Ureter (tissue), 1 donor: ENCODE measurements around the gene MRPS16. TPM values are rescaled to one million over a fixed set of nuclear protein-coding genes. Genes with fewer than 3 reads are reported as not detected.
"Not testable (repeated sequence)": the region's sequence is repeated elsewhere in the genome, so short reads cannot be mapped to it uniquely, and the experiment has no call there.

ENCODE experiments used
- DNase-seq: peaks from one replicate; pipeline ENCODE4 v3.0.0-alpha.2; 2020; ENCODE audit warnings: low spot score
- total RNA-seq: library from RNA; stranded (reverse); gene quantifications from one replicate; pipeline ENCODE4 v1.2.4, GENCODE V29; 2023
- donor health status: DM: yes; HTN: yes; CAD: no.

The MRPS16 gene
- 84.2 TPM for total RNA-seq

DNA sequence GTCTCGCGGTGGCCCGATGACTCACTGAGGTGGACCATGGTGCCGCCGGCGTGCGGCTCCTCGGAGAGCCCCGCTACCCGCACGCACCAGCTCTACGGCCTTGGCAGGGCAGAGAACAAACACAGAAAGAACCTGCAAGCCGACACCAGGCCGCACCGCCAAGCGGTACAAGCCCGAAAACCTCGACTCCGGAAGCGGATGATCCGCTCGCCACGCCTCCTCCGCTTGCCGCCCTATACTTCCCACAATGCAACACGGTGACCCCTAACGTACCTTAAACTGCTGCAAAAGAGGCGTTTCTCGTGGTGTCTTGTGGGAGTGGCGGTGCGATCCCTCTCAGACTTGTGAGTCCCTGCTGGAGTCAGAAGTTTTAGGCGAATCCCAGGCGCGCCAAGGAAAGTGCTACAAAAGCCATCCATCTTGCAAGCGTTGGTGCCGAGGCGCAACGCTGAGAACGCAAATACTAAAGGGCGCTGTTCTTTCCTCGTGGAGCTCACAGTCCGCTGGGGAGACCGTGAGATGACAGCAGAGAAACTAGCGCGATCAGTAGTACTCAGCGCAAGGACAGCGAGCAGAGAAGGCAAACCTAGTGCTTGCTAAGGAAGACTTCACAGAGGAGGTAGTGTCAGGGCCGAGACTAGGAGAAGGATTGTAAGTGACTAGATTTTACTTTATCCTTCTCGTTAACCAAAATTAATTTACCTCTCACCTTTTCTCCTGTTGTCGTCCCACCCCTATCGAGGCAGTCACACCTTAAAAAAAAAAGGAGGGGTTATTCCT, at the start of gene MRPS16:
Gene MRPS16, minus strand, starts transcription at position 200 of the 780 bp plus-strand sequence. Its CDS starts 162 bp downstream, at position 38.
- DNase-seq = peak; percentile 96

DNA sequence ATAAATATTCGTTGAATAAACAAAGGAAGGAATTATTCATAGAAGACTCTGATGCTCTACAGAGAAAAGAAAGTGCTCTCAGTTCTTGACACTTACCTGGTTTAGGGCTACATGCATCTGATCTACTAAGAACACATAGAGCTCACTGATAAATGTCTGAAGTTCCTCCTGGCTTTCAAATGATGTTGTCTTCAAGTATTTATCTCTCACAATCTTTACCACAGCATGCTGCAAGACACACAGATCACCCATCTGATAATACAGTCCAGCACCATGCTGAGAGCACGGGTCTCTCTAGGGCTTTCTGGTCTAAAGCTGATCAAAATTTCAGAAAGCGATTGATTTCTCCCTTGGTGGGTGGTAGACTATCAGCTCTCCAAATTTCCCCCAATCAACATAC, 44.5 kb upstream of the MRPS16 start:
- no peak for DNase-seq

DNA sequence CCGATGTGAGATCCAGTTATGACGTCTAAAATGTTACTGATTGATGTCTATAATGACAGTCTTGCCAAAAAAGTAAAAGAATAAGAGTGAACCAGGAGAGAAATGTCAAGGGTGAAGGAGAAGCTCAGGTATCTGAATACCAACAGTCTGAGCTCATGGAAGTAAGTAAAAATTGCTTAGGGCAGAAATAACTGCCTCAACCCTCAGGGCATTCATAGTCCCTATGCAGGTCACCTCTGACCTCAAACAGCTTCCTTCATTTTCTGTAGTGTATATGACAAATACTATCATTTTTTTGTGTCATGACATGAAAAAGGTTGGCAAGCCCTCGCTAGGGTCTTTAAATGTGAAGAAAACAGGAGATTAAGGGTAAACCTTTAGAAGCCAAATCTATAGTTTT, 41.0 kb upstream of the MRPS16 start:
- no peak for DNase-seq

DNA sequence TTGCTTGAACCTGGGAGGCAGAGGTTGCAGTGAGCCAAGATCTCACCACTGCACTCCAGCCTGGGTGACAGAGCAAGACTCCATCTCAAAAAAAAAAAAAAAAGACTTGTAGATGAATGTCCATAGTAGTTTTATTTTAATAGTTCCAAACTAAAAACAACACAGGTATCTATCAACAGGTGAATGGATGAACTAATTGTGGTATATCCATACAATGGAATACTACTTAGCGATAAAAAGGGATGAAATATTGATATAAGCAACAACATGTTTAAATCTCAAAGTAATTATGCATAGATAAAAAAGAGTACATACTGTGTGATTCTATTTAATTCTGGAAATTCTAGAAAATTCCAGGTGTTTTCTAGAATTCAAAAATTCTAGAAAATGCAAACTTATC, 37.5 kb upstream of the MRPS16 start:
- no peak for DNase-seq

DNA sequence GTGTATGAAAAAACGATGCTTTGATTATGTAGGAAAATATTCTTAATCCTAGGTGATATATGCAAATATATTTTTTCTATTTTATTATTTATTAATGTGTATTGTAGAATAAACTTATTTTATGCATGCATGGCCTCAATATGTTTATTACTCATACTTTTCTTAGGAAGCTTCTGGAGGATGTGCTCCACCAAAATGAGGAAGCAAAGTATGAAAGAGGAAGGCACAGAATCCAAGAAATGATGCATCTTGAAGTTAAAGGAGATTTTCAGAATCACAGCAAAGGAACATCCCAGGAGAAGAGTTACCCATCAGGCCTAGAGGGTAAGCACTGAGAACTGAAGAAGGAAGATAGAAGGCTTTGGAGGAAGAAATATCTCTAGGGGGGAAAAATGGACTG, 35.0 kb upstream of the MRPS16 start:
- no peak for DNase-seq

DNA sequence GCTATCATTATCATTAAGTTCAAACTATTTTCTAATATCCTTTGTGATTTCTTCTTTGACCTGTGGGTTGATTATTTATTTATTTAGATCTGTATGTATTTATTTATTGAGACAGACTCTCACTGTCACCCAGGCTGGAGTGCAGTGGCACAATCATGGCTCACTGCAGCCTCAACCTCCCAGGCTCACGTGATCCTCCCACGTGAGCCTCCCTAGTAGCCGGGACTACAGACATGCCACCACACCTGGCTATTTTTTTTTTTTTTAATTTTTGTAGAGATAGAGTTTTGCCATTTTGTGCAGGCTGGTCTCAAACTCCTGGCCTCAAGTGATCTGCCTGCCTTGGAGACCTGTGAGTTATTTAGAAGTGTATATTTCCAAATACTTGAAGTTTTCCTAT, 28.7 kb upstream of the MRPS16 start:
- no peak for DNase-seq

DNA sequence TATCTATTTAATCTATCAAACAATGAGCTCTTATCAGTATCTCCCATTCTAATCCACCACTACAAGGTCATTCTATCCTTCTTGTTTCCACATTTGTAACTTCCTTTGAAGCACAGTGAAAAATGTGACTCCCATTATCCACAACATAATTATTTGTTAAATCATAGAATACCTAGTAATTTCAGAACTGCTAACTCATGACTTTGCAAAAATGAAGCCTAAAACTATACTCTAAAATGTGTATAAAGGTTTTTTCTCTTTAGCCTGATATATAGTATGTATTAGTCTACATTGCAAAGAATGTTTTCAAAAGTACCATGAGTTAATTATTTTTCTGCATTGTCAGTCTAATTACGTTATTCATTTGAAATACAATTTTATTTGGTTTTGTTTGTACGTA, 12.0 kb upstream of the MRPS16 start:
- no peak for DNase-seq

DNA sequence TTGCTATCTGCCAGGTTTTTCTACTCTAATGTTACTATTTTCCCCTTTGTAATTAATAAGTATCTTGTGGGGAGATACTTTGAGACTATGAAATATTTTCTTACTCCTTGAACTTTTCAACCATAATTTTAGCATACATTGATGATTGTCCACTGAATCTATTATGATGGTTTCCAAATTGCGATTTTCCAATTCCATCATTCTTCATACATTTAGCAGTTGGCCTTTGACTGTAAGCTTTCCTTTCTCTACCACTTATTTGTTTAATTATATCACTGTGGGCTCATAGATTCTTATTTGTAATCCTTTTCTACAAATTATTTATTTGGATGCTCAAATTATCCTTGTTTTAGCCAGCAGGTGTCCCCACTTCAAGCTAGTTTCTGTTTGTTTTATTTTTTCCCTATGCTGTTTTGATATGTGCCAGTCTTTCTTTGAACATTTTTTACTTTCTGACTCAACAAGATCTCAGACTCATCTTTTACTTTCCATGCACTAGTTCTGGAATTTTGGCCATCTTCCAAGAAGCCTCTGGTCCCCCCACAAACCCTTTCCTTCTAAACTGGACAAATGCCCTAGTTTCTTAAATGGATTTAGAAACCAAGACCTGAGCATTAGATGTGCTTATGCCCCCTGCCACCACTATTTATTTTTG, 11.4 kb upstream of the MRPS16 start:
- no peak for DNase-seq

DNA sequence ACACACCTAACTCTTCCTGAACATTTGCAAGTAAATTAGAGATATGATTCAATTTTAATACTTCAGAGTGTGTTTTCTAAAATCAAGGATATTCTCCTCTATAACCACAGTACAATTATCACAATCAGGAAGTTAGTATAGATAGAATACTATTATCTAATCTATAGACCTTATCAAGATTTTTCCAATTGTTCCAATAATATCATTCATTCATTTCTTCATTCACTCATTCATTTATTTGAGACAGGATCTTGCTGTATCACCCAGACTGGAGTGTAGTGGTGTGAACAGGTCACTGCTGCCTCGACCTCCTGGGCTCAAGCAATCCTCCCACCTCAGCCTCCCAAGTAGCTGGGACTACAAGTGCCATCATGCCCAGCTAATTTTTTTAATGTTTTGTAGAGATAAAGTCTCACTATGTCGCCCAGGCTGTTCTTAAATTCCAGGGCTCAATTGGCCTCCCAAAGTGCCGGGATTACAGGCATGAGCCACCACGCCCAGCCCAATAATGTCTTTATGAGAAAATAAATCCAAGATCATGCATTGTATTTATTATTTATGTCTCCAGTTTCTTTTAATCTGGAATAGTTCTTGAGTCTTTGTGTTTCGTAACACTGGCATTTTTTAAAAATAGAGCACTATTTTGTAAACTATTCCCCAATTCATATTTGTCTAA, 10.6 kb upstream of the MRPS16 start:
- no peak for DNase-seq

DNA sequence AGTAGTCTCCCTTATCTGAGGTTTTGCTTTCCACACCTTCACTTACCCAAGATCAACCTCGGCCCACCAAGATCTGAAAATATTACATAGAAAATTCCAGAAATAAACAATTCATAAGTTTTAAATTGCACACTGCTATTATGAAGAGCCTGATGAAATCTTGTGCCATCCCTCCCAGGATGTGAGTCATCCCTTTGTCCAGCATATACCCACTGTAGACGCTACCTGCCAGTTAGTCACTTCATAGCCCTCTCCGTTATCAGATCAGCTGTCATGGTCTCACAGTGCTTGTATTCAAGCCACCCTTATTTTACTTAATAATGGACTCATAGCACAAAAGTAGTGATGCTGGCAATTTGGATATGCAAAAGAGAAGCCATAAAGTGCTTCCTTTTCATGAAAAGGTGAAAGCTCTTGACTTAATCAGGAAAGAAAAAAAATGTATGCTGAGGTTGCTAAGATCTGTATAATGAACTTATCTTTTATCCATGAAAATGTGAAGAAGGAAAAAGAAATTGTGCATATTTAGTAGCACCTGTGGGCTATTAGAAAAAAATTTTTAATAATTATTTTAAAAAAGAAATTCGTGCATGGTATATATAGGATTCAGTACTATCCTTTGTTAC, 9.8 kb upstream of the MRPS16 start:
- DNase-seq = no peak

DNA sequence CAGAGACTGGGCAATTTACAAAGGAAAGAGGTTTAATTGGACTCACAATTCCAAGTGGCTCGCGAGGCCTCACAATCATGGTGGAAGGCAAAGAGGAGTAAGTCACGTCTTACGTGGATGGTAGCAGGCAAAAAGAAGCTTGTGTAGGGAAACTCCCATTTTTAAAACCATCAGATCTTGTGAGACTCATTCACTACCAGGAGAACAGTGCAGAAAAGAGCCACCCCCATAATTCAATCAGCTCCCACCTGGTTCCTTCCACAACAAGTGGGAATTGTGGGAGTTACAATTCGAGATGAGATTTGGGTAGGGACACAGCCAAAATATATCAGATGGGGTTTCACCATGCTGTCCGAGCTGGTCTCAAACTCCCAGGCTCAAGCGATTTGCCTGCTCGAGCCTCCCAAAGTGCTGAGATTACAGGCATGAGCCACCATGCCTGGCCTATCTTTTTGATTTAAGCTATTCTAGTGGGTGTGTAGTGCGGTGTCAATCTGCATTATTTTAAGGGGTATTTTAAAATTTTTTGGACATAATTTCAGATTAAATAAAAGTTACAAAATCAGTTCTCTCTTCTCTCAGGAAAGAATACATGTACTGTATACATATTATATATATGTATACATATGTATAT, 9.0 kb upstream of the MRPS16 start:
- no peak for DNase-seq

DNA sequence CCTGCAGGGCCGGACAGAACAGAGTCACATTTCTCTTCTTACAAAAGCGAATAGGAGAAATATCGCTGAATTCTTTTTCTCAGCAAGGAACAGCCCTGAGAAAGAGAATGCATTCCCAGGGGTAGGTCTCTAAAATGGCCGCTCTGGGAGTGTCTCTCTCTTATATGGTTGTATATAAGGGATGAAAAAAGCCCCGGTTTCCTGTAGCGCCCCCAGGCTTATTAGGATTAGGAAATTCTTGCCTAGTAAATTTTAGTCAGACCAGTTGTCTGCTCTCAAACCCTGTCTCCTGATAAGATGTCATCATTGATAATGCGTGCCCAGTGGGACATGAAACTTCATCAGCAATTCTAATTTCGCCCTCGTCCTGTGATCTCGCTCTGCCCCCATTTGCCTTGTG, 6.2 kb upstream of the MRPS16 start:
- DNase-seq = not testable (repeated sequence)

DNA sequence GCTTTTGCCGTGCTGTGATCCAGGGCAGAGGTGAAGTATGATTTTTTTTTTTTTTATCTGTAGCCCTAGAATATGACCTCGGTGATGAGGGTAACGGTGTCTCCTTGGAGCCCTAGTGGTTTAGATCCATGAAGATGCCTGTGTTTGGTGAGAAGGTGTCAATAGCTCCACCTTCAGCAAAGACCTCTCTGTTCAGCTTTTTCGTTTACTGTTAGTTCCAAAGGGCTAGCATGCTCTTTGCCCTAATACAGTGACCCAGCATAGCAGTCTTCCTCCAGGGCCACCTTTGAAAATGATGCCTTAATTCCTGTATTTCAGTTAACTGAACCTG, 746 bp upstream of the MRPS16 start:
- DNase-seq = no peak

DNA sequence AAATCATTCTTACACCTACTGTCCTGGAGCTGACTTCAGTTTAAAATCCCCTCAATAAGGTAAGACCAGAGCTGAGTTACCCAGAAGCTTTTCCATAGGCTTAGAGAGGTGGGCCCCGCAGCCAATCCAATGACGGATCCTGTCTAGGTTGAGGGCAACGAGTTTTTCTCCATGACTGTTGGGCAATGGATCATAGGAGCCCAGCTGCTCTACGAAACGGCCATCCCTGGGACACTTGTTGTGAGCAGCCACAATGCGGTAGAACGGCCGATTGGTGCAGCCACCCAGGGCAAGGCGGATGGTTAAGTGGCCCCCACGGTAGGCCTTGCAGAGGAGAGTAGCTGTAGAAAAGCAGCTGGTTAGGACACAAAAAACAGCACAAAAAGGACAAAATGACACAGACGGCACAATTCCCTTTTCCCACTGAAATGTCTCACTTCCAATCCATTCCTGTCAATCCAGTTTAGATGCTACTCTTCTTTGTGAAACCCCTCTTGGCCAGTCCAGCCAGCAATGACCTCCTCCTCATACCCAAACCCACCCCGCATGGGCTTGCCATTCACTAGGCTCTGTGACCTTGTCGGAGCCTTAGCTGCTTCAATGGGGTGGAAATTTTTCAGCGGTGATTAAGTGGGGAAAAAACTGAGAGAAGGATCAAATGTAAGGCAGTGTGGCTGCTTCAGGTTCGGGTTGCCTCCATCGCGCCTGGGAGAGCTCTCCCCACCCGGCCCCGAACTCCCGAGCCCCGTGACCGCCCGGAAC, 580 bp downstream of the MRPS16 start:
- no peak for DNase-seq

DNA sequence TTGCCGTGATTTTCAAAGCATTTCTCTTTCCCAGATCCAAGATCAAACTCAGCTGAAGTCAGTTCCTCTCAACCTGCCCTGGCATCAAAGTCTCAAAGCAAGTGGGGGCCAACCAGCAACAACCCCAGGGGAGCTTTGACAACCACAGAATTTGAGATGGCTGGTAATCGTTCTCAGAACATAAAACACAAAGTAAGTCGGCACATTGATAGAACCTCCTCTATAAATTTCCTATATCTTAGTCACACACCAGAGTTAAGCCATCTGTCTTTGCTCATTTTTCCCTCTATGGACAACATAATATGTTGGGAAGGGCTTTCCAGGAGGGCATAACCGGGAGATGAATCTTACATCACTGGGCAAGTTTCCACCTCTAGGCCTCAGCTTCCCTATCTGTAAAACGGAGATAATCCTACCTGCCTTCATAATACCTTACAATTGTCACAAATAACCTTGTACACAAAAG, 4.2 kb downstream of the MRPS16 start:
- no peak for DNase-seq

DNA sequence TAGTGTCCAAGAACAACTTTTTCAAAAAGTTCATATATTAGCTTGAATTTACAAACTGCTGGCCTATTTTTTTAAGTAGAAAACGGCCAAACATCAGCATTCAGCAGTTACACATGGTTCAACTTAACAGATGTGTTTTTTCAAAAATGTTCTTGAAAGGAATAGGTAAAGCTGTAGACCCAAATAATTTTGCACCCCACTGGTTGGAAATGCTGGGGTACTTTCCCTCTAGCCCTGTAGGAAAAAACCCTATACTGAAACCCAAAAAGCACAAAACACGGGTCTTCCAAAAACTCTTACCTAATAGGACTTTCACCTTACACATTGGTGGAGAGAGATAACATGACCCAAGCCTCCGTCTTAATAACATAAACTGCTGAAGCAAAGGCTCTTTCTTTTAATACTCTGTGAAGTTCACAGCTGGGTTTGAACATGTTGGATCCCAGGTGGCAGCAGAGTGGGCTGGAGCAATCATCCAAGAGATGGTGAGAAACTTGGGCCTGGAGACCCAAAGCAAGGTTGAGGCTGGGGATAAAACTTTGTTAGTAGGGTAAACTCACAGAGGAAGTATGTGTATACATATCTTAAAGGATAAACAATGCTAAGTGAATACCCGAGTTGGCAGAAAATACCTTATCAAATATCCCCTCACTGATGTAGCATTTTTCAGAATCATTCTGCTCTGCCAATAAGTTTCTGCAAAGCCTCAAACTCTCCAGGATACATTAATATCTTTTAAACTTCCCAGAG, 4.8 kb downstream of the MRPS16 start:
- DNase-seq = no peak

DNA sequence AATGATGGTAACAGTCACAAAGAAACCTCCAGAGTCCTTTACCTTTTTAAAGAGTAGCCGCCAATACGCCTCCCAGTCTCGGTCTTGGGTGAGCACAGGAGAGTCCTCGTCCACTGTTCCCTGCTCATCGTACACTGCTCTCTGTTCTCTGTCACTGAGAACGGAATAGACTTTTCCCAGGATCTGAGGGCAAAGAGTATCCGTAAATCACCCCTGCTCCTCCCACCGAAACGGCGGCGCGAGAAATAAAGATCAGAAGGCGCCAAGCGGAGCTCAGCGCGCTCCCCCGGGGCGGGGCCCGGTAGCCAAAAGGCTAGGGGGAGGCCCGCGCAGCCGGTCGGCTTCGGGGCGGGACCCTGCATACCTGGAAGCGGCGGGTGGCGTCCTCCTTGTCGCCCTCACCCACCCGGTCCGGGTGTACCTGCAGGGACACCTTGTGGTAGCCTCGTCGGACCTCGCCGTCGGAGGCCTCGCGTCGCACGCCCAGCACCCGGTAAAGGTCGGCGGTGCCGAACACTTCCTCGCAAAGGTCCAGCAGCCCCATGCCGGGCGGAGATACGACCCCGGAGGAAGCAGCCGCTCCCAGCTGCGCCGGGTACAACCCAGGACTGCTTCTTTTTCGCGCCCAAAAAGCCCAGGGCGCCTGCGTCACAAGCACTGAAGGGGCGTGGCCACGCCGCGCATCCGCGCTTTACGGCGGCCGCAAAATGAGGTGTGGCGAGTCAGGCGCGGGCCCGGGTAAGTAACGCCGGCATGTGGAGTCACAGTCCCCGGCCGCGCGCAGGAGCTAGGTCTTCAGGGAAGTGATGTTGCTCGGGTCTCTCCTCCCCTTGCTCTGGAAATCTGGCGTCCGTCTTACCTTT, 5.6 kb downstream of the MRPS16 start, which contains the start of gene DNAJC9:
Gene DNAJC9, minus strand, starts transcription at position 610 of the 863 bp plus-strand sequence. Its CDS starts 66 bp downstream, at position 544.
- peak; percentile 96 for DNase-seq

DNA sequence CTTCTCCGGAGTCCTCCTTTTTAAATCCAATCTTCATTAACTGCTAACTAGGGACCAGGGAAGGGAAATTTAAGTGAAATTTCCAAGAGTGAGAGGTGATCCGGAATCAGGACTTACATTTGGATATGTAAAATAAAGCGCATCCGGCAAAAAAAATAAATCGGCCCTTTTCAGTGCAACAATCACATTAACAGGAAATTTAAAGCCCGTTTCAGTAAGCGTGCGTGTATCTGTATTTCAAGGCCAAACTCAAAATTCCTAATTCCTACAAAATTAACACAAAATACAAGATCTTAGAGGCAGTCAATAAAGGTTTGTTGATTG, 6.2 kb downstream of the MRPS16 start:
- DNase-seq = no peak

DNA sequence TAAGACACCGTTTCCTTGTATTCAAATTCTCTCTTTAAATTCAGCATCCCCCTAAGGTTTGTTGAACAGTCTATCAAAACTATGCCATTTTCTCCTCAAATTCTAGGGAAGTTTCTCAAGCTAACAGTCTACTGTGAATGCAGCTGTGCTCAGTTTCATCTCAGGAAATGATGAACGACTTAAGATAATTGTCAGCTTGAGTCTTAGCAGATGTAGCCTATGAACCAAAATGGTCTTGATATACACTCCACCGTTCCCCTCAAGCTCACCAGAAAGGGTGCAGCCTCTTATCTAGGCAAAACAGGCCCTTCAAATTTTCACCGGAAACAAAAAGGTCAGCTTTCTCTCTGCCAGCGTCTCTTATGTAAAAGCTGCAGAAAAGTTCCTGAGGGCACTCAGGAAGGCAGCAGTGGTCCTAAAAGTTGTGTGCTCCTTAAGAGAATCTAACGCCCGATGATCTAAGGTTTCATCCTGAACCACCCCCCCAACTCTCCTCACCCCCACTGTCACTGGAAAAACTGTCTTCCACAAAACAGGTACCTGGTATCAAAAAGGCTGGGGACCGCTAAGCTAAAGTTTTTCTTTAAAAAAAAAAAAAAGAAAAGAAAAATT, 7.5 kb downstream of the MRPS16 start:
- DNase-seq = no peak
